Activated CD8-positive, alpha-beta memory T cell treated with anti-CD3 and anti-CD28 coated beads for 36 hours (primary cell): ENCODE measurements around the gene ICA1. TPM values are rescaled to one million over a fixed set of nuclear protein-coding genes. Genes with fewer than 3 reads are reported as not detected.
"Not testable (repeated sequence)": the region's sequence is repeated elsewhere in the genome, so short reads cannot be mapped to it uniquely, and the experiment has no call there.

ENCODE experiments used
- CTCF ChIA-PET: fragments of 350-600 bp; sonication (Branson Sonifier 250); formaldehyde crosslinking; loops from one replicate; lab custom pipeline; 2021; ENCODE audit warnings: antibody characterized with exemption; lab: Charles Lee
- POLR2A ChIA-PET: fragments of 350-600 bp; sonication (Branson Sonifier 250); formaldehyde crosslinking; loops from one replicate; lab custom pipeline; 2021; ENCODE audit warnings: antibody characterized with exemption; lab: Charles Lee
- total RNA-seq, 2 experiments: library from RNA; stranded (reverse); gene quantifications; one replicate each; pipeline ENCODE4 v1.2.3, GENCODE V29; 2021

ICA1 gene
- 1 to 10 TPM in 1 of 2 experiments, under 1 TPM in 1; 0.82 to 1.3 TPM for total RNA-seq

DNA sequence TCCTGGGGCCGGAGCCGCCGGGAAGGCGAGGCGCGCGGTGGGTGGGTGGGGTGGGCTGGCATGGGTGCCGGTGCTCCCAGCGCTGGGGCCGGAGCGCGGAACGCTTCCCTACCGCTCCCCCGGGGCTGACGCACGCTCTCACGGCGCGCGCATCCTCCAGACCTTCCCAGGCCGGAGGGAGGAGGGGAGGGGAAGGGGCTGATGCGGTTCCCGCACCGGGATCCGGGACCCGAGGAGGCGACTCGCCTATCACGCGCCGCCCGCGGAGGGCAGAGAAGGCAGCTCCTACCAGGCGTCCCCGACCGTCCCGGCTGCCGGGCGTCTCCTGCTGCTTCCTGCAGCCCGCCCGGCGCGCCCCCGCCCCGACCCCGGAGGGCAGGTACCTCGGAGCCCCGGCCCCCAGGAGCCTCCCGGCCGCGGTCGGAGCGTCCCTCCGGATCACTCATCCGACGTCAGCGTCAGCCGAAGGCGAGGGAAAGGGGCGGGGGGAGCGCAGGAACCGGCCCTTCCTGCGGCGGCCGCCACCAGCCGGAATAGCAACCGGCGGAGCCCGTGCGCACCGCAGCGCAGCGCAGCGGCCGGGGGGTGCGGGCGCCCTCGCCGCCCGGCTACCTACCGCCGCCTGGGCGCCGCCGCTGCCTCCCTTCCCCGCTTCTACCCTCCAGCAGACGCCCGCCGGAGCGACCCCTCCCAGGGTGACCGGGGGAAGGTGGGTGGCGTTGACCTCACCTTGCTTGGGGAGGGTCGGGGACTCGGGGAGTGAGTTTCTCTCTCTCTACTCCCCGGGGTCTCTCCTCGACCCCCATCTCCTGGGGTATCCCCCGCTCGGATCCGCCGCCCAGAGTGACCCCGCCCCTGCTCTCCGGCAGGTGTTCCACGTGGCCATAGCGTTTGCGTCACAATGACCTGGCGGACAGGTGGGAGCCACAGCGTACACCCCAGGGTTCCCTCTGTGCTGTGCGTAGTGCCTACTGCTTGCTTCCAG lies at the start of gene ICA1:
Gene ICA1 (minus strand): TSS at position 457 of the 985 bp plus-strand sequence. CDS start 26,241 bp downstream, outside the sequence.
- POLR2A ChIA-PET, result no interaction called here
- CTCF ChIA-PET, result no interaction called here

DNA sequence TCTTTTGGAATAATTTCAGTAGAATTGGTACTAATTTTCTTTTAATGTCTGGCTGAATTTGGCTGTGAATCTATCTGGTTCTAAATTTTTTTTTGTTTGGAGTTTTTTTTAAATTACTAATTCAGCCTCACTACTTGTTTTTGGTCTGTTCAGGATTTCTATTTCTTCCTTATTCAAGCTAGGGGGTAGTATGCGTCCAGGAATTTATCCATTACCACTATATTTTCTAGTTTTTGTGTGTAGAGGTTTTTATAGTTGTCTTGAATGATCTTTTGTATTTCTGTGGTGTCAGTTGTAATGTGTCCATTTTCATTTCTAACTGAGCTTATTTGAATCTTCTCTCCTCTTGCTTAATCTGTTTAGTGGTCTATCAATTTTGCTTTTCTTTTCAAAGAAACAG lies 48.9 kb upstream of the ICA1 start:
- CTCF ChIA-PET, result no interaction called here
- POLR2A ChIA-PET, result no interaction called here

DNA sequence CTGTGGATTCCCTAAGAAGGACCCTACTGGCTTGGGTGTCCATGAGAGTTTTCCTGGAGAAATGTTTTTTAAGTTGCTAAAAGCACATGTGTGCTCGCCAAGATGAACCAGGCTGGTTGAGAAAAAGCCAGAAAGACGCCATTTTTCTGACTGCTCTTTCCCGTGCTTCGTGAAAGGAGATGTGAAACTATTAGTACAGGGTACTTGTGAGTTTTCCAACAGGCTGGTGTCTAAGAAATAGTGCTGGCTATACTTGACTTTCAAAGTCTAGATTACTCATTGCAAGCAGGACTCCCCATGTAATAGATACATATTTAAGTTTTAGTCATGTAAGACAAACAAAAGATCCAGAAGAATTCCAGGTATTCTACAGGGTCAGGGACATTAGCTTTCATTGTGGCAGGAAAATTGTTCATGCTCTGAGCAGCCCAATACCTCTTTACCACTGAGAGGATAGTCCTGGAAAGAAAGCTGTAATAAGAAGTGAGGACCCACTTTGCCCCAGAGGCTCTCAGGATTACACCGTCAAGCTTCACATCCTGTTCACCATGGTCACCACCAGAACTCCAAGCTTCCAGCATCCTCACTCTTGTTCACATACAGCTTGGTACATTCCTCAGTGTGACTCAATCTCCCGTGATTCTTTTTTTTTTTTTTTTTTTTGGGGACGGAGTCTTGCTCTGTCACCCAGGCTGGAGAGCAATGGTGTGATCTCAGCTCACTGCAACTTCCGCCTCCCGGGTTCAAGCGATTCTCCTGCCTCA lies 43.8 kb upstream of the ICA1 start:
- CTCF ChIA-PET, result no interaction called here

DNA sequence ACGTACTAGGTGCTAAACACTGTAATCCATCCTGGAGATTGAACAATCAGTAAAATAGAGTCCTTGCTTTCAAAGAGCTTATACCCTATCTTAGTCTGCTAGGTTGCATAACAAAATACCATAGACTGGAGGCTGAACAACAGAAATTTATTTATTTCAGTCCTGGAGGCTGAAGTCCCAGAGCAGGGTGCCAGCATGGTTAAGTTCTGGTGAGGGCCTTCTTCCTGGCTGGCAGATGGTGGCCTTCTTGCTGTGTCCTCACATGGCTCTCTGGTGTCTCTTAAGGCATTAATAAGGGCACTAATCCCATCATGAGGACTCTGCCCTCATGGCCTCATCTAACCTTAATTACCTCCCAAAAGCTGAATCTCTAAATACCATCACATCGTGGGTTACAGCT lies 43.1 kb upstream of the ICA1 start:
- ChIA-PET POLR2A (no interaction called here), CTCF (no interaction called here)

More for the DNA sequence above, 43.8 kb upstream of the ICA1 start:
- POLR2A ChIA-PET, result no interaction called here

DNA sequence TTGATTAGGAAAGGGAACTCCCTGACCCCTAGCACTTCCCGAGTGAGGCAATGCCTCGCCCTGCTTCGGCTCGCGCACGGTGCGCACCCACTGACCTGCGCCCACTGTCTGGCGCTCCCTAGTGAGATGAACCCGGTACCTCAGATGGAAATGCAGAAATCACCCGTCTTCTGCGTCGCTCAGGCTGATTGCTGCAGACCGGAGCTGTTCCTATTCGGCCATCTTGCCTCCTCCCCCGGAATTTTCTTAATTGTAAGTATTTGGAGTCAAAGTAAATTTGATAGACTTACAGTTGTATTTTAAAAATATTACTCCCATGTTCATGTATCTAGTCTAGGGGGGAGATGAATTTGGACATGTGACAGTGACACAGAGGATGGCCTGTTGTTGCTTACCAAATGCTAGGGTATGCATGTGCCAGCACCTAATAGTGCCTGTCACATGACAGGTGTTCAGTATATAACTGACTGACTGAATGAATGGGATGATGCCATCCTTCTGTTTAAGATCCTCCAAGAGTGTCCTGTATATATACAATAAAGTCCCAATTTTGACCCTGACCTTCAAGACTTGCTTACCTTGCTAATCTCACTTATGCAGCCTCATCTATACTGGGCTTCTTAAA lies 42.0 kb upstream of the ICA1 start:
- ChIA-PET CTCF (no interaction called here), POLR2A (no interaction called here)

DNA sequence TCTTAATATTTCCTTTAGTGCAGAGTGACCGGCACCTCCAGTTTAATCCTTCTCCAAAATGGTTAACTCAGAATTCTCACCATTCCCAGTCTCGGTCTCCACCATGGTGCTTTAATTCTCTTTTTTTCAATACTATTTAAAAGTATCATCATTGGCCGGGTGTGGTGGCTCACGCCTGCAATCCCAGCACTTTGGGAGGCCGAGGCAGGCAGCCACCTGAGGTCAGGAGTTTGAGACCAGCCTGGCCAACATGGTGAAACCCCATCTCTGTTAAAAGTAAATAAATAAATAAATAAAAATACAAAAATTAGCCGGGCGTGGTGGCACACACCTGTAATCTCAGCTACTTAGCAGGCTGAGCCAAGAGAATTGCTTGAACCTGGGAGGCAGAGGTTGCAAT lies 35.1 kb upstream of the ICA1 start:
- POLR2A ChIA-PET, result not testable (repeated sequence)
- CTCF ChIA-PET, result interaction anchor here (1.4 kb wide), 1 partner anchor 62 kb away, joined by 4 read pairs; no protein-coding TSS in a partner anchor

DNA sequence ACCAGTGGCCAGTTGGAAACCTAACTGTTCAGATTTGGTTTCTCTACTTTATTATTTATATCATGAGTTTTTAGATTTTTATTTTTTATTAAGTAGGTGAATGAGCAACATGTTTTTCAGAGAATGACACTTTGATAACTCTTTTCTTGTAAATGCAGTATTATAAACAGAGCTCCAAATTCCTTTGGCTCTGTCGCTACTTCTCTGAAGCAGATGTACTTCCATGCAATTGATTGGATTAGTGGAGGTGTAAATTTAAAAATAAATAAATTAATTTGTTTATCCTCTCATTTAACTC lies 34.3 kb upstream of the ICA1 start:
- ChIA-PET POLR2A (no interaction called here), CTCF (interaction anchor here (0.8 to 1.4 kb wide), 3 partner anchors 14 to 1194 kb away, joined by 3 to 4 read pairs (median 3); no protein-coding TSS in a partner anchor)

DNA sequence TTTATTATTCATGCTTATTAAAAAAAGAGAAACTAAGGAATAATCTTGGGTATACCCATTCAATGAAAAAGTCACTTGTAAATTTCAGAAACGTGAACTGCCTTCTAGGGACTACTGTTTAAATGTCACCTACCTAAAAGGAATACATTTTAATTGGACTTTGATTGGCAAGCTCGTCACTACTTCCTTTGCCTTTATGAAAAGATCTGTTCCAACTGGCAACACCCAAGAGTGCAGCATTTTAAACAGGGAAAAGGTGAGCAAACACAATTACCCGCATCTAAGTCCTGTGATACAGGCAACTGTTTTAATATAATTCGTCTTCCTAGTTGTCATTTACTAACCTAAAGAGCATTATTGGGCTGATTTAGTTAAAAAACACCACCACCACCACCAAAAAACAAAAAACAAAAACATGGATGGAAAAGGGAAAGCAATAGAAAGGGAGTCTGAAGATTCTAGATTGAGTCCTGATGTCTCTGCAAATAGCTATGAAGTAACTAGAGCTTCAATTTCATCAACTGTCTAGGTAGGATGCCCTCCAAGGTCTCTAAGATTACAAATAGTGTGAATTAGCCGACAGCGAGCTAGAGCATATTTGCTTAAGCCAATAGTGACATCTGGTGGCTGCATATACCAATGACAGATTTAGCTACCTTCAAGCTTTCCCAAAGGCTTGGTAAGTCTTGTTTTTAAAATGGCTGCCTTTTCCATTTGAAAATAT lies 33.8 kb upstream of the ICA1 start:
- POLR2A ChIA-PET, result no interaction called here
- CTCF ChIA-PET, result interaction anchor here (0.8 to 1.4 kb wide), 3 partner anchors 13 to 1193 kb away, joined by 3 to 4 read pairs (median 3); no protein-coding TSS in a partner anchor

DNA sequence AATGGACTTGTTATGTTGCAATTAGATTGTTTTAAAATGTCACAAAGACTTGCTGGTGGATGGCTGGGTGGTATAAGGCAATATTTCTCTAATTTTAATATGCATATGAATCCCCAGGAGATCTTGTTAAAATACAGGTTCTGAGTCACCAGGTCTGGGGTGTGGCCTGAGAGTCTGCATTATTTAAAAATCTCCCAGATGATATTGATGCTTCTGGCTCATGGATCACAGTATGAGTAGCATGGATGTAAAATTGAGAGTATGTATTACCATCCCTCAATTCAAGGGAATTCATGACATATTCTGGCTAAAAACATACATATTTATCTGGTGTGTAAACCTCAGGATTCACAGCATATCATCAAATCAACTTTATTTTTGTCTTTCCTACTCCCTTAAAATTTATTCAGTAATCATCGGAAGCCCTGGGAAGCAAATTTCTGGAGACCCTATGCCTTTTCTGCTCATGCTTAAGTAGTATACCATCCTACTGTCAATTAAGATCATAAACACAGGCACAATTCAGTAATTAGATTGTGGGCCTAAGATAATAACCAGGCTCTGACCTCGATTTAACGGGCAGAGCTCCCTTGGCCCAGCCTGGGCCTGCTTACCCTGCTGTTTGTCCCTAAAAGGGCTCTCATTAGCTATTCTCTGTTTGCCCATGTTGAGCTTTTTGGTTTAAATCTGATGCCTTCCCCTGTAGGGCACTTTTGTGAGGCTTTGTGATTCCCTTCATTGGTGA lies 29.6 kb upstream of the ICA1 start:
- ChIA-PET POLR2A (no interaction called here), CTCF (no interaction called here)

DNA sequence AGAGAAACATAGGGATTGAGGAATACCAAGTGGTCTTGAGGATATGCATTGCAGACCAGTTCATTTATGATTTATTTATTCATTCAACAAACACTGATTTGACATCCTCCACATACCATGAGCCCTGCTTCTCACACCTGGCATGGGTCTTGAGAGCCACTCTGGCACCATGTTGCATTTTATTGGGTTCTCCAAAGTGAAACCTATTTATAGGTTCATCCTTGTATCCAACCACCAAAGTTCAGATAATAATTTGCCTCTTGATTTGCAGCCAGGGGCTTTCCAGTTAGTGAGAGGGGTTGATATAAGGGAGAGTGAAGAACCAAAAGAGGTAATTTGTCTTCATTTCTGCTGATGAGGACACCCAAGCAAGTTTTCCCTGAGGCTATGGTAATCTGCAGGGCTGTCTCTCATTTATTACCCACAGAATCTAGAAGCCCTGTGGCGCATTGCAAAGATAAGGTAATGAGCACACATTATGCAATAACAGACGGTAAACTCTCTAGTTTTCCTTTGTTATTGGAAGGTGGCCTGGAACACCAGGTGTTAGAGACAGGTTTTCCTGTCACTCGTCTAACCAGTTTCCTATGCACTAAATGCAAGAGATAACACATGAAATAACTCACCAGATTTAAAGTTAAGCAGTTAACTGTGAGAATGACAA lies 28.8 kb upstream of the ICA1 start:
- ChIA-PET POLR2A (no interaction called here), CTCF (no interaction called here)

DNA sequence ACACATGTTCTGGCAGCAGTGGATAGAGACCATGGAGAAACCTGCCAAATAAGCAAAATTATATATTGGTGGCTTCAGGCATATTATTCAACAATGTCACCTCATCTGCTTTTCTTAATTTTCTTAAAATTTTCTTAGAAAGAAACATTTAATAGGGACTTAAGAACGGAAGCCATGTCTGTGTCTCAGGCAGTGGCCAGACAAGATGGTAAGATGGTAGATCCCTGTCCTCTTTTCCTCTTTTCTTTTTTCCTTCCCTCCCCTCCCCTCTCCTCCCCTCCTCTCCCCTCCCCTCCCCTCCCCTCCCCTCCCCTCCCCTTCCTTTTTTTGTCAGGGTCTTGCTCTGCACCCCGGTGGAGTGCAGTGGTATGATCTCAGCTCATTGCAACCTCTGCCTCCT lies 24.2 kb upstream of the ICA1 start:
- CTCF ChIA-PET, result no interaction called here

DNA sequence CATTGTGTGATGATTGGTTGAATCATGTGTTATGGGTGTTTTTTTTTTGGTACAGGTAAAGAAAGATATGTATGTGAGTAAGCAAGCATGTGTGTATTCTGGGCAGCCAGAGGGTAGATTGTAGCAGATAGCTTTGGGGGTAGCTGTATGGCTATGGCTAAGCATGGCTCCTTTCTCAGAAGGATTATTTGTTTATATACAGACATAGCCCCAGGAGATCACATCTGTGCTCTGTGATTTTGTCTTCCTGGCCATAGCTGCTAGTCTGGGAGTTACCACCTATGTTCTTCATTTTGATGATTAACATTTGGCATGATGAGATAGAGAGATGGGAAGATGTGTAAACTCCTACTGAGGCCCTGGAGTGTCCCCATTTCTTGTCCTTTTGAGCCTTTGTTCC lies 23.2 kb upstream of the ICA1 start:
- POLR2A ChIA-PET, result no interaction called here
- CTCF ChIA-PET, result no interaction called here

More for the DNA sequence above, 24.2 kb upstream of the ICA1 start:
- POLR2A ChIA-PET, result no interaction called here

DNA sequence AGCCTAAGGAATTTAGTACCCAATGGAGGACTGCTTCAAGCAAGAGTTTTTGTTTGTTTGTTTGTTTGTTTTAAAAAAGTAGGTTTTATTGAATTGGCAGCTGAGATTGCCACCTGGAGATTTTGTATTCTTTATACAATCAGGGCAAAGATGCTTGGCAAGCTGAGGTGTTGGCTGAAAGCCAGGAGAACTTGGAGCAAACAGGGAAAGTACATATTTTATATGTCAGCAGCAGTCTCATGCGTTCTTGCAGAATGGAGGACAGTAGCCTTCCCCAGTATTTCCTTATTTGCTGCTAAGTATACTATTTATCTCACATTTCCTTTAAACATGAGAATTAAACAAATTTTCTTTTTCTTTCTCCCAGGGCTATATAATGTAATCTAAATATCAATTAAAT lies 22.6 kb upstream of the ICA1 start:
- CTCF ChIA-PET, result no interaction called here
- POLR2A ChIA-PET, result no interaction called here

DNA sequence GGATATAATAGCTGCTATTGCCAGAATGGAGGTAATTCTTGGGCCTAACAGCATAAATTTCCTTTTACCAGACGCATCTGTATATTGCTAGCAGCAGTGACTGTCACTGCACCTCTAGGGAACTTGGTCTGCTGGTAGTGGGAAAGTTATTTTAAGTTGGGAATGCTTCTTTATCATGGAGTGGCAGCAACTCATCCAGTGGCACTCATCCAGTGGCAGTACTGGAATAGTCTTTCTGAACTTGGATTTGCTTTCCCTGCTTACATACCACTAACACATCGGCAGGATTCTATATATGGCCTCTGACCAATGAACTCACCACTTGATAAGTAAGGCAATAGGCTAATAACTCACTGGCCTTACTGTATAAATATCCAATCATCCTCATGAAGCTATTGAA lies 22.0 kb upstream of the ICA1 start:
- CTCF ChIA-PET, result no interaction called here
- POLR2A ChIA-PET, result no interaction called here

DNA sequence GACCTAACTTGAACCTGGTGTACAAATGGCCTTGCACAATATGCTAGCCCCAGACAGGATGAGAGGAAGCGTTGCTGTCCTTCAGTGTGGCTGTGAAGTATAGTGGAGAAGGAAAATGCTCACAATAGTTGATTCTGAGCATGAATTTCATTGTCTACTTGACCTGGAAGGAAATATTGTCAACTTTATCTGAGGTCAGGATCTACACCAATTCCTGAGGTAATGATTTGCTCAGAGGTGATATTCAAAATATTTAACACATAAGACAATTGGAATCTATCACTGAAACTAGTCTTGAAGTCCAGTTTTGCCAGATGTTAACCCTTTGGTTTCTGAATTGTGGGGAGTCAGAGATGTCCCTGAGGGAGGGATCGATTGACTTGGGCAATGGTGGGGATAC lies 20.9 kb upstream of the ICA1 start:
- CTCF ChIA-PET, result interaction anchor here (1.5 kb wide), 1 partner anchor 13 kb away, joined by 3 read pairs; no protein-coding TSS in a partner anchor
- POLR2A ChIA-PET, result no interaction called here

DNA sequence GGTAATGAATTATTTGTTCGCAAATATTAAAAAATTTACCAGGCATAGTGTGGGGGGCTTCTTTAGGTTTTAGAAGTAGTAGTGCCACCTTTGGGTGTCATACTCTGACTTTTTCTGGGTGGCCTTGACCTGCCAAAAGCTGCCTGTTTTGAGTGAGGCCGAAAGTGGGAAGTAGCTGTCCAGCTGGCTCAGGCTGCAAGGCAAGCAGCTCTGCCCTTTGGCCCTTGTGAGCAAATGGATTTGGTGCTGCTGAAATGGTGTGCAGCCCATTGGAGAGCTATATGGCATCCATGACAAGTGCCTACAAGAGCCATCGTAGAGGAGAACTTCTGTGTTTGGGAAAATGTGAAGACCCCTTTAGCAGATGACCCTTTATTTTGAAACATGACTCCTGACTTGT lies 20.2 kb upstream of the ICA1 start:
- ChIA-PET CTCF (interaction anchor here (1.5 kb wide), 1 partner anchor 14 kb away, joined by 3 read pairs; no protein-coding TSS in a partner anchor), POLR2A (no interaction called here)

DNA sequence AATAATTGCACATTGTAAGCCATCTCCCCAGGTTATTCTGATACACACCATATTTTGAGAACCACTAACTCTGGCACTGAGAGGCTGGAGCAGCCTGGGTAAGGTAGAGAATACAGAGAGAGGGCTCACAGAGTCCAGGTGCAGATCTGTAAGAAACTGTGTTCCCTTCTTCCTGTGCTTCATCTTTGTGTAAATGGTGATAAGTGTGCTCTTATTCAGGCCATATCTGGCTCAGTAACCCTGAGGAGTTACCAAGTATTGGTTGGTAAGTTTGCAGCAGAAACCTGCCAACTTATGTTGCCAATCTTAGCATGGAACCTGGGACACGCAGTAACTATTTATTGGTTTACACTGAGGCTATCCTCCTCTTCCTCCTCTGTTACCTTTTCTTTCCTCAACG lies 16.2 kb upstream of the ICA1 start:
- CTCF ChIA-PET, result no interaction called here

DNA sequence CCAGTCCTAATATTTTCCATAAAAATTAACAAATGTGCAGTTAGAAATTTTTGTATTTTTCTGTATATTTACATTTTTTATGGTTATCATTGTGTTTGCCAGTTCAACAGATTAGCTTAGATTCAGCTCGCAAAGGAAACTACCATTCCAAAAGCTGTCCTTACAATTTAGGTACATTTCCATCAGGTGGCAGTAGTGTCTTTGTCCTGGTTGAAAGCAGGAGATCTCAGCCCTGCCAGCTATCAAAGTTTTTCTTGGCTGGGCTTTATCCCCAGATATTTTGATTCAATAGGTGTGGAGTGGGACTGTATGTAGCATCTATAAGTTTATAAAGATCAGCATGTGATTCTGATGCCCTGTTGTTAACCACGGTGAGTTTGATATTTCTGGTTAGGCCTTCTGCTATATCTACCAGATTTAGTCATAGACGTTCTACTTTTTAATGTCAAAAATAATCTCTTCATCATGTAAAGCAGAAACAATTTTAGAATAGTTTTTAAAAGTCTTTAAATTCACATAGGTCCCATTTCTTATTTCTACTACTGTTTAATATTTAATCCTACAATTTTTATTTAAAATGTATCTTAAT lies 15.5 kb upstream of the ICA1 start:
- CTCF ChIA-PET, result no interaction called here
- POLR2A ChIA-PET, result no interaction called here

More for the DNA sequence above, 16.2 kb upstream of the ICA1 start:
- POLR2A ChIA-PET, result no interaction called here
